Esophagus squamous epithelium (tissue), 5 donors: ENCODE results near the gene NOXO1. TPM values are rescaled to one million over a fixed set of nuclear protein-coding genes. Genes with fewer than 3 reads are reported as not detected.

ENCODE experiments used
- DNase-seq: peaks from one replicate; lab custom pipeline; 2025; lab: John Stamatoyannopoulos, UW
- H3K27ac ChIP-seq, 4 donors: fragments of 200-600 bp; sonication (generic); one replicate each; pipeline ENCODE4 v1.5.1; 2016 to 2019; ENCODE audit warnings: mild to moderate bottlenecking in 1 of 4
- H3K27me3 ChIP-seq, 4 donors: fragments of 200-600 bp; sonication (generic); 1 replicate in 3 of 4; 2 replicates in 1 of 4; pipeline versions ENCODE4 v1.5.1 to v1.6.0; 2017 to 2021; ENCODE audit warnings: antibody characterized with exemption in 1 of 4
- H3K36me3 ChIP-seq, 3 donors: fragments of 200-600 bp; sonication (generic); one replicate each; pipeline ENCODE4 v1.5.1; 2016 to 2019
- H3K4me1 ChIP-seq, 3 donors: fragments of 200-600 bp; sonication (generic); one replicate each; pipeline ENCODE4 v1.5.1; 2017 to 2019
- H3K4me3 ChIP-seq, 4 donors: fragments of 200-600 bp; sonication (generic); 1 replicate in 3 of 4; 2 replicates in 1 of 4; pipeline ENCODE4 v1.5.1; 2016 to 2019; ENCODE audit warnings: mild to moderate bottlenecking in 2 of 4, moderate library complexity in 1 of 4
- H3K9me3 ChIP-seq, 3 donors: fragments of 200-600 bp; sonication (generic); one replicate each; pipeline ENCODE4 v1.5.1; 2016 to 2019
- CTCF ChIP-seq, 6 experiments: fragments of 450-650 bp in 4 of 6; fragments of 200-600 bp in 2 of 6; sonication (generic) in 2 of 6; IDR thresholded peaks; one replicate each; pipeline ENCODE4 v1.5.1; 2016 to 2019; ENCODE audit warnings: antibody characterized with exemption in 6 of 6, mild to moderate bottlenecking in 4 of 6, moderate library complexity in 4 of 6
- POLR2A ChIP-seq, 4 donors: fragments of 450-650 bp; IDR thresholded peaks; one replicate each; pipeline ENCODE4 v1.6.1; 2017; ENCODE audit warnings: antibody characterized with exemption in 4 of 4, mild to moderate bottlenecking in 4 of 4, moderate library complexity in 3 of 4
- WGBS, 2 donors: methylation state at CpG; one replicate each; pipeline ENCODE4 v1.1.5; 2018; 5-methylcytosine and 5-hydroxymethylcytosine counted together
- intact Hi-C: fragments of 100-400 bp; cut with DNase I; formaldehyde crosslinking; loops from one replicate; pipeline ENCODE4 v1.15.0; 2022
- total RNA-seq, 4 donors: library from RNA; depleted of rRNA; stranded (reverse); fragments of >200 nt; gene quantifications; one replicate each; pipeline ENCODE4 v1.1.0, GENCODE V29; 2016
- donor health status: DM: yes; HTN: yes; CAD: no.

NOXO1 gene
- total RNA-seq, 4 donors from 2014 or later = 0.38 to 4.2 (median 1.8) TPM

GRCh38 chr16:2005646-2006045, 24.4 kb upstream of the NOXO1 start:
- intact Hi-C loops = no loop called here

GRCh38 chr16:2004795-2005517, 23.7 kb upstream of the NOXO1 start:
- Histone ChIP-seq H3K4me1 (peaks cover 37 to 63% (median 48%) of the 10 kb centered on the region in 3 donors), H3K9me3 (no peaks in the 10 kb centered on the region), H3K4me3 (no peak overlapping the region), H3K27me3 (no peaks in the 10 kb centered on the region), H3K27ac (no peak overlapping the region), H3K36me3 (peaks cover 25 to 48% (median 32%) of the 10 kb centered on the region in 3 donors)
- no peak for DNase-seq
- intact Hi-C loops = no loop called here
- TF ChIP-seq POLR2A (IDR thresholded peaks at IDR 0.05) = no peak
- TF ChIP-seq CTCF (IDR thresholded peaks at IDR 0.05) = no peak
- WGBS, 2 donors = 53 to 65% methylated on average over 3 to 9 of the region's 34 CpGs

More at GRCh38 chr16:2005646-2006045, 24.4 kb upstream of the NOXO1 start:
- H3K36me3 ChIP-seq = peaks cover 20 to 41% (median 26%) of the 10 kb centered on the region in 3 donors
- no peaks in the 10 kb centered on the region for H3K9me3 ChIP-seq
- TF ChIP-seq CTCF (IDR thresholded peaks at IDR 0.05) = no peak
- TF ChIP-seq POLR2A (IDR thresholded peaks at IDR 0.05) = no peak
- DNase-seq = no peak
- H3K4me1 ChIP-seq = peaks cover 44 to 70% (median 54%) of the 10 kb centered on the region in 3 donors
- H3K4me3 ChIP-seq = no peak overlapping the region
- 75 to 92% methylated on average over 5 to 8 of the region's 21 CpGs for WGBS, 2 donors
- no peak overlapping the region for H3K27ac ChIP-seq
- H3K27me3 ChIP-seq = no peaks in the 10 kb centered on the region

- no peak for TF ChIP-seq POLR2A (IDR thresholded peaks at IDR 0.05)
- peak; percentile 83 to 97 (median 94) for TF ChIP-seq CTCF (IDR thresholded peaks at IDR 0.05)
- Histone ChIP-seq H3K36me3 (peaks cover 34 to 57% (median 39%) of the 10 kb centered on the region in 3 donors), H3K27ac (peak overlapping the region in 1 of 4 donors; percentile 40), H3K4me3 (peak overlapping the region in 2 of 4 donors; percentile 16 to 49), H3K9me3 (no peaks in the 10 kb centered on the region), H3K4me1 (peaks cover 37 to 59% (median 48%) of the 10 kb centered on the region in 3 donors), H3K27me3 (no peaks in the 10 kb centered on the region)
- 42% methylated on average over 2 of the region's 36 CpGs; no CpG with 5 or more reads in 1 of the 2 donors for WGBS, 2 donors
- peak; percentile 49 for DNase-seq
- intact Hi-C loops = no loop called here
These were observed 22.8 kb upstream of the NOXO1 start for GRCh38 chr16:2003827-2004641.

- peak overlapping the region in 1 of 4 donors; percentile 40 for H3K27ac ChIP-seq
These were observed 22.1 kb upstream of the NOXO1 start for GRCh38 chr16:2003231-2003826.

More at GRCh38 chr16:2003231-2003826, 22.1 kb upstream of the NOXO1 start:
- Histone ChIP-seq H3K9me3 (no peaks in the 10 kb centered on the region), H3K4me3 (peak overlapping the region in 1 of 4 donors; percentile 49), H3K27me3 (no peaks in the 10 kb centered on the region), H3K36me3 (peaks cover 41 to 64% (median 46%) of the 10 kb centered on the region in 3 donors), H3K4me1 (peaks cover 32 to 55% (median 42%) of the 10 kb centered on the region in 3 donors)
- intact Hi-C loops = no loop called here
- 89 to 100% methylated on average over 1 to 4 of the region's 8 CpGs for WGBS, 2 donors
- TF ChIP-seq CTCF (IDR thresholded peaks at IDR 0.05) (no peak), POLR2A (IDR thresholded peaks at IDR 0.05) (no peak)
- DNase-seq = no peak
